Heart left ventricle (tissue), 13 donors: Measurements from ENCODE around the gene POLR1A.

Source experiments
- POLR2A ChIP-seq, 2 donors: fragments of 450-650 bp; IDR thresholded peaks; one replicate each; pipeline ENCODE4 v1.6.1; 2017; ENCODE audit warnings: antibody characterized with exemption in 2 of 2, mild to moderate bottlenecking in 2 of 2, moderate library complexity in 2 of 2
- TF ChIP-seq, protein P1 (sequence below), 12 donors: fragments of 200-600 bp; sonication (generic) in 4 of 12; IDR thresholded peaks; one replicate each; pipeline versions ENCODE4 v1.5.0 to v1.8.0; 2018 to 2022; ENCODE audit warnings: antibody characterized with exemption in 12 of 12, mild to moderate bottlenecking in 5 of 12
- donor health status: ischemic (EF 13 %, LVEDD 7.1; RV severe dilation, severe dysfunction).
- donor health status: DM: no; HTN: yes; CAD: no.
- donor health status: DM: no; HTN: no; CAD: no.
- donor health status: ischemic (EF 25% LVEDD 6.9; RV normal size, moderate dysfunction).
- donor health status: ischemic (EF 25% LVEDD 5.7; RV mildly dilated, moderate dysfunction).
- donor health status: ischemic (EF 35%, LVEDD 5.7; RV mildly dilated, moderate dysfunction).
- donor health status: nonischemic (EF 11% LVEDD 7.7; RV severe dilation, severe dysfunction).
- donor health status: DM: yes; HTN: yes; CAD: no.
- donor health status: PGD.
- donor health status: ischemic (EF 29% LVEDD 5.4; RV normal size, mild dysfunction).
- donor health status: nonischemic (EF 23%, LVEDD 6.1; RV moderate dilation, normal function).

DNA sequence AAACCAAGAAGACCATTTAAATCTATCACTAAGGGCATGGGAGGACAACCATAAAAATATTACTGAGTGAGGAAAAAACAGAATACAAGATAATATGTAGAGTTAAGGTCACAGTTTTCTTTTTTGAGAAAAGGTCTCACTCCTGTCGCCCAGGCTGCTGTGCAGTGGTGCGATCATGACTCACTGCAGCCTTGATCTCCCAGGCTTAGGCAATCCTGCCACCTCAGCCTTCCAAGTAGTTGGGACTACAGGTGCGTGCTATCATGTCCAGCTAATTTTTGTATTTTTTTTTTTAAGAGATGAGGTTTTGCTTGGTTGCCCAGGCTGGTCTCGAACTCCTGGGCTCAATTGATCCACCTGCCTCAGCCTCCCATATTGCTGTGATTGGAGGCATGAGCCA lies 24.0 kb downstream of the POLR1A start:
- TF ChIP-seq POLR2A (IDR thresholded peaks at IDR 0.05): no peak
- TF ChIP-seq, protein P1, sequence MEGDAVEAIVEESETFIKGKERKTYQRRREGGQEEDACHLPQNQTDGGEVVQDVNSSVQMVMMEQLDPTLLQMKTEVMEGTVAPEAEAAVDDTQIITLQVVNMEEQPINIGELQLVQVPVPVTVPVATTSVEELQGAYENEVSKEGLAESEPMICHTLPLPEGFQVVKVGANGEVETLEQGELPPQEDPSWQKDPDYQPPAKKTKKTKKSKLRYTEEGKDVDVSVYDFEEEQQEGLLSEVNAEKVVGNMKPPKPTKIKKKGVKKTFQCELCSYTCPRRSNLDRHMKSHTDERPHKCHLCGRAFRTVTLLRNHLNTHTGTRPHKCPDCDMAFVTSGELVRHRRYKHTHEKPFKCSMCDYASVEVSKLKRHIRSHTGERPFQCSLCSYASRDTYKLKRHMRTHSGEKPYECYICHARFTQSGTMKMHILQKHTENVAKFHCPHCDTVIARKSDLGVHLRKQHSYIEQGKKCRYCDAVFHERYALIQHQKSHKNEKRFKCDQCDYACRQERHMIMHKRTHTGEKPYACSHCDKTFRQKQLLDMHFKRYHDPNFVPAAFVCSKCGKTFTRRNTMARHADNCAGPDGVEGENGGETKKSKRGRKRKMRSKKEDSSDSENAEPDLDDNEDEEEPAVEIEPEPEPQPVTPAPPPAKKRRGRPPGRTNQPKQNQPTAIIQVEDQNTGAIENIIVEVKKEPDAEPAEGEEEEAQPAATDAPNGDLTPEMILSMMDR (IDR thresholded peaks at IDR 0.05): no peak
